Breast epithelium (tissue), 4 donors: ENCODE results near the gene ARHGAP44. TPM values are rescaled to one million over a fixed set of nuclear protein-coding genes. Genes with fewer than 3 reads are reported as not detected.

Experiments
- DNase-seq, 2 donors: peaks; one replicate each; pipeline ENCODE4 v3.0.0-alpha.2; 2019; ENCODE audit warnings: low spot score in 2 of 2
- H3K27ac ChIP-seq, 2 donors: fragments of 200-600 bp; sonication (generic) in 1 of 2; one replicate each; pipeline ENCODE4 v1.5.1; 2016 to 2019; ENCODE audit warnings: mild to moderate bottlenecking in 1 of 2
- H3K27me3 ChIP-seq, 2 donors: fragments of 200-600 bp; sonication (generic) in 1 of 2; one replicate each; pipeline versions ENCODE4 v1.5.1 to v1.6.0; 2017 to 2019; ENCODE audit warnings: control low read depth in 1 of 2, mild to moderate bottlenecking in 1 of 2
- H3K36me3 ChIP-seq: fragments of 200-600 bp; one replicate; pipeline ENCODE4 v1.5.1; 2019
- H3K4me1 ChIP-seq, 2 donors: fragments of 200-600 bp; sonication (generic); one replicate each; pipeline ENCODE4 v1.5.1; 2016 to 2019; ENCODE audit warnings: control low read depth in 1 of 2
- H3K4me3 ChIP-seq, 3 donors: fragments of 200-600 bp; sonication (generic); 1 replicate in 2 of 3; 2 replicates in 1 of 3; pipeline ENCODE4 v1.5.1; 2016 to 2019; ENCODE audit warnings: mild to moderate bottlenecking in 3 of 3, moderate library complexity in 2 of 3
- H3K9me3 ChIP-seq, 2 donors: fragments of 200-600 bp; sonication (generic) in 1 of 2; one replicate each; pipeline ENCODE4 v1.5.1; 2016 to 2019; ENCODE audit warnings: control low read depth in 1 of 2
- CTCF ChIP-seq, 3 donors: fragments of 450-650 bp; IDR thresholded peaks; one replicate each; pipeline ENCODE4 v1.5.1; 2016 to 2017; ENCODE audit warnings: antibody characterized with exemption in 3 of 3, mild to moderate bottlenecking in 3 of 3, moderate library complexity in 3 of 3
- POLR2A ChIP-seq: fragments of 450-650 bp; IDR thresholded peaks from one replicate; pipeline ENCODE4 v1.6.1; 2016; ENCODE audit warnings: antibody characterized with exemption, mild to moderate bottlenecking, moderate library complexity
- POLR2AphosphoS5 ChIP-seq, 3 donors: sonication (generic); formaldehyde crosslinking; IDR thresholded peaks; one replicate each; pipeline ENCODE4 v1.6.1; 2017; ENCODE audit warnings: antibody characterized with exemption in 3 of 3
- intact Hi-C: fragments of 100-400 bp; cut with DNase I; formaldehyde crosslinking; loops from one replicate; pipeline ENCODE4 v1.15.1; 2023; ENCODE audit warnings: low total_unique reads
- total RNA-seq, 3 donors: library from RNA; depleted of rRNA; stranded (reverse); fragments of >200 nt; gene quantifications; one replicate each; pipeline ENCODE4 v1.1.0, GENCODE V29; 2016

The ARHGAP44 gene
- total RNA-seq, 3 donors from 2014 or later, result 2.4 to 13.0 (median 4.9) TPM

- Histone ChIP-seq H3K27ac (no peak overlapping the region), H3K4me3 (no peak overlapping the region), H3K4me1 (no peaks in the 10 kb centered on the region), H3K9me3 (peaks cover 2 to 12% of the 10 kb centered on the region in 2 donors), H3K36me3 (no peaks in the 10 kb centered on the region), H3K27me3 (no peaks in the 10 kb centered on the region)
- DNase-seq, result no peak
- intact Hi-C loops, result no loop called here
- TF ChIP-seq POLR2A, result no peak
- TF ChIP-seq POLR2AphosphoS5 (IDR thresholded peaks at IDR 0.05), result no peak
- no peak for TF ChIP-seq CTCF (IDR thresholded peaks at IDR 0.05)
Observed at GRCh38 chr17:12806630-12807029, 17.3 kb downstream of the ARHGAP44 start.

GRCh38 chr17:12808723-12809122 lies 19.4 kb downstream of the ARHGAP44 start:
- TF ChIP-seq POLR2AphosphoS5 (IDR thresholded peaks at IDR 0.05) (no peak), CTCF (IDR thresholded peaks at IDR 0.05) (no peak), POLR2A (no peak)
- no peaks in the 10 kb centered on the region for H3K27me3 ChIP-seq
- intact Hi-C loops, result no loop called here
- no peaks in the 10 kb centered on the region for H3K4me1 ChIP-seq
- no peaks in the 10 kb centered on the region for H3K36me3 ChIP-seq
- H3K4me3 ChIP-seq, result no peak overlapping the region
- DNase-seq, result no peak
- no peak overlapping the region for H3K27ac ChIP-seq
- H3K9me3 ChIP-seq, result peaks cover 2 to 12% of the 10 kb centered on the region in 2 donors

GRCh38 chr17:12812877-12813276 lies 23.6 kb downstream of the ARHGAP44 start:
- Histone ChIP-seq H3K27me3 (no peaks in the 10 kb centered on the region), H3K9me3 (peaks cover 2 to 12% of the 10 kb centered on the region in 2 donors), H3K4me3 (no peak overlapping the region), H3K36me3 (no peaks in the 10 kb centered on the region), H3K4me1 (no peaks in the 10 kb centered on the region), H3K27ac (no peak overlapping the region)
- intact Hi-C loops, result no loop called here
- no peak for DNase-seq
- no peak for TF ChIP-seq POLR2A
- no peak for TF ChIP-seq POLR2AphosphoS5 (IDR thresholded peaks at IDR 0.05)
- TF ChIP-seq CTCF (IDR thresholded peaks at IDR 0.05), result no peak

GRCh38 chr17:12813664-12814063 lies 24.4 kb downstream of the ARHGAP44 start:
- Histone ChIP-seq H3K4me1 (no peaks in the 10 kb centered on the region), H3K9me3 (peaks cover 2 to 4% of the 10 kb centered on the region in 2 donors), H3K4me3 (no peak overlapping the region), H3K27me3 (no peaks in the 10 kb centered on the region), H3K27ac (no peak overlapping the region), H3K36me3 (no peaks in the 10 kb centered on the region)
- intact Hi-C loops, result no loop called here
- DNase-seq, result no peak
- no peak for TF ChIP-seq POLR2AphosphoS5 (IDR thresholded peaks at IDR 0.05)
- TF ChIP-seq POLR2A, result no peak
- no peak for TF ChIP-seq CTCF (IDR thresholded peaks at IDR 0.05)

- TF ChIP-seq POLR2AphosphoS5 (IDR thresholded peaks at IDR 0.05) (no peak), POLR2A (no peak), CTCF (IDR thresholded peaks at IDR 0.05) (no peak)
- intact Hi-C loops, result no loop called here
- Histone ChIP-seq H3K9me3 (no peaks in the 10 kb centered on the region), H3K4me1 (no peaks in the 10 kb centered on the region), H3K27me3 (no peaks in the 10 kb centered on the region), H3K27ac (no peak overlapping the region), H3K36me3 (no peaks in the 10 kb centered on the region), H3K4me3 (no peak overlapping the region)
- DNase-seq, result no peak
Observed at GRCh38 chr17:12814718-12815117, 25.4 kb downstream of the ARHGAP44 start.
